MCF 10A (cell line): Measurements from ENCODE around the gene SIVA1. TPM values are rescaled to one million over a fixed set of nuclear protein-coding genes. Genes with fewer than 3 reads are reported as not detected.
A peak's percentile ranks its signal among the peaks of the same experiment; 100 is the strongest.

ENCODE experiments used
- BruUV-seq: library from RNA; stranded (reverse); fragments of 400-500 nt; replicated peaks from 2 replicates; lab custom pipeline; 2021; lab: Mats Ljungman, UMichigan
- CTCF ChIA-PET: fragments of 300-600 bp; sonication (Branson Sonifier 250); formaldehyde crosslinking; extraction: SDS; loops from one replicate; lab custom pipeline; 2021; ENCODE audit warnings: antibody characterized with exemption, inconsistent platforms; lab: Yijun Ruan, JAX
- POLR2A ChIA-PET: fragments of 300-600, 350-650 bp; sonication (Branson Sonifier 250); formaldehyde crosslinking; extraction: SDS; loops from one replicate; lab custom pipeline; 2020; ENCODE audit warnings: antibody characterized with exemption, inconsistent platforms; lab: Yijun Ruan, JAX
- DNase-seq: peaks from one replicate; pipeline ENCODE4 v3.0.0-alpha.2; 2018; ENCODE audit not compliant: unreplicated experiment
- H3K27ac Mint-ChIP-seq: one replicate; pipeline ENCODE4 v1.8.0; 2022; ENCODE audit warnings: mild to moderate bottlenecking, low read depth, mixed read lengths; ENCODE audit not compliant: unreplicated experiment
- H3K27me3 Mint-ChIP-seq: one replicate; pipeline ENCODE4 v1.8.0; 2022; ENCODE audit warnings: mixed read lengths; ENCODE audit not compliant: insufficient read depth, unreplicated experiment
- H3K36me3 Mint-ChIP-seq: one replicate; pipeline ENCODE4 v1.8.0; 2022; ENCODE audit warnings: mild to moderate bottlenecking, moderate library complexity, mixed read lengths; ENCODE audit not compliant: insufficient read depth, unreplicated experiment
- H3K4me1 Mint-ChIP-seq: one replicate; pipeline ENCODE4 v1.8.0; 2022; ENCODE audit warnings: mixed read lengths; ENCODE audit not compliant: insufficient read depth, unreplicated experiment
- H3K4me3 Mint-ChIP-seq: one replicate; pipeline ENCODE4 v1.8.0; 2022; ENCODE audit warnings: mild to moderate bottlenecking, moderate library complexity, mixed read lengths; ENCODE audit not compliant: unreplicated experiment
- H3K9me3 Mint-ChIP-seq: one replicate; pipeline ENCODE4 v1.8.0; 2022; ENCODE audit warnings: mixed read lengths; ENCODE audit not compliant: unreplicated experiment
- CTCF ChIP-seq: fragments of 200-600 bp; IDR thresholded peaks from one replicate; pipeline ENCODE4 v1.8.0; 2022; ENCODE audit warnings: antibody characterized with exemption, mild to moderate bottlenecking; ENCODE audit not compliant: unreplicated experiment
- intact Hi-C: fragments of 100-400 bp; cut with micrococcal nuclease; formaldehyde crosslinking; loops from 2 replicates; pipeline ENCODE4 v1.14.1; 2022
- total RNA-seq: library from RNA; stranded (reverse); gene quantifications from 2 replicates; pipeline ENCODE4 v1.2.3, GENCODE V29; 2022

Gene SIVA1
- total RNA-seq, 1 experiment from 2014 or later: 63.3 TPM

DNA sequence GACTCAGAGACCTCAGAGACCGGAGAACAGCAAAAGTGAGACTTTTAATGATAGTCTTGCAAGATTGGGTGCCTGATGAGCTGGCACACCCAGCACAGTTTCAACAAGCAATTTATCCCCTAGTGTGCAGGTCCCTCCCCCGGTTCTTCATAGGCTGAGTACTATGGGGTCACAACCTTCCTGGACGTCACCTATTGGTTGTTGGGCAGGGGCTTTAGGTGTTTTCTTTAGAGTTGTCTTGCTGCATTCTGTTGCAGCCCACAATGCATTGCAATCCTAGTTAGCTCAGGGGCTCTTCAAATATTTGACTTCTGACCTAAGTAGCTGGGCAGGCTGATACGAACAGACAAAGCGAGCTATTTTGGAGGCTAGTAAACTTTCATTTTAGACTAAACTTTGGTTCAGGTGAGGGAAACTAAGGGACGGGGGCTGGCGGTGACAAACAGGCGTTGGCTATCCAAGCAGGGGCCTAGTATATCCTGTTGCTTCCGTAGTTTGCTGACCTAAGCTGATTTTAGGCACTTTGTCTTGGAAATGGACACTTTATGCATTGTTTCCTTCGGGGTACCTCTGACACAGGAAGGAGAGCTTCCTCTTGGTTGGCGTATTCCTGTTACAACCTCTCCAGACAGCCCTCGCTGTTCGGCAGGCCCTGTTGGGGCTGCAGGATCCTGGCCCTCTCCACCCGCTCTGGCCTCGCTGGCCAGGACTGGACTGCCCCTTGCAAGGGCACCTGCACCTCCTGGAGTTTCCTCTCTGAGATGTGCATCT is 14.1 kb downstream of the SIVA1 start:
- Mint-ChIP-seq H3K4me1 (no peaks in the 10 kb centered on the region), H3K27ac (no peak overlapping the region), H3K9me3 (peaks cover 11% of the 10 kb centered on the region), H3K36me3 (peaks cover 21% of the 10 kb centered on the region), H3K27me3 (no peaks in the 10 kb centered on the region), H3K4me3 (no peak overlapping the region)
- DNase-seq: no peak
- CTCF ChIA-PET: interaction anchor here (0.5 to 4.7 kb wide), 9 partner anchors 15 to 596 kb away, joined by 3 to 47 read pairs (median 4); partner anchors contain the start of gene SIVA1
- BruUV-seq: no TSS peak
- intact Hi-C loops: no loop called here
- no peak for TF ChIP-seq CTCF
- POLR2A ChIA-PET: interaction anchor here (0.7 to 1.2 kb wide), 2 partner anchors 9 to 18 kb away, joined by 4 read pairs; no protein-coding TSS in a partner anchor

GRCh38 chr14:104767634-104767918 is 14.6 kb downstream of the SIVA1 start:
- H3K36me3 Mint-ChIP-seq: peaks cover 21% of the 10 kb centered on the region
- POLR2A ChIA-PET: no interaction called here
- DNase-seq: no peak
- H3K4me1 Mint-ChIP-seq: no peaks in the 10 kb centered on the region
- H3K27ac Mint-ChIP-seq: no peak overlapping the region
- no TSS peak for BruUV-seq
- peaks cover 11% of the 10 kb centered on the region for H3K9me3 Mint-ChIP-seq
- intact Hi-C loops: no loop called here
- no peak for TF ChIP-seq CTCF
- CTCF ChIA-PET: interaction anchor here (0.6 to 4.7 kb wide), 6 partner anchors 16 to 59 kb away, joined by 3 to 47 read pairs (median 12); partner anchors contain the start of gene SIVA1
- no peak overlapping the region for H3K4me3 Mint-ChIP-seq
- H3K27me3 Mint-ChIP-seq: no peaks in the 10 kb centered on the region

DNA sequence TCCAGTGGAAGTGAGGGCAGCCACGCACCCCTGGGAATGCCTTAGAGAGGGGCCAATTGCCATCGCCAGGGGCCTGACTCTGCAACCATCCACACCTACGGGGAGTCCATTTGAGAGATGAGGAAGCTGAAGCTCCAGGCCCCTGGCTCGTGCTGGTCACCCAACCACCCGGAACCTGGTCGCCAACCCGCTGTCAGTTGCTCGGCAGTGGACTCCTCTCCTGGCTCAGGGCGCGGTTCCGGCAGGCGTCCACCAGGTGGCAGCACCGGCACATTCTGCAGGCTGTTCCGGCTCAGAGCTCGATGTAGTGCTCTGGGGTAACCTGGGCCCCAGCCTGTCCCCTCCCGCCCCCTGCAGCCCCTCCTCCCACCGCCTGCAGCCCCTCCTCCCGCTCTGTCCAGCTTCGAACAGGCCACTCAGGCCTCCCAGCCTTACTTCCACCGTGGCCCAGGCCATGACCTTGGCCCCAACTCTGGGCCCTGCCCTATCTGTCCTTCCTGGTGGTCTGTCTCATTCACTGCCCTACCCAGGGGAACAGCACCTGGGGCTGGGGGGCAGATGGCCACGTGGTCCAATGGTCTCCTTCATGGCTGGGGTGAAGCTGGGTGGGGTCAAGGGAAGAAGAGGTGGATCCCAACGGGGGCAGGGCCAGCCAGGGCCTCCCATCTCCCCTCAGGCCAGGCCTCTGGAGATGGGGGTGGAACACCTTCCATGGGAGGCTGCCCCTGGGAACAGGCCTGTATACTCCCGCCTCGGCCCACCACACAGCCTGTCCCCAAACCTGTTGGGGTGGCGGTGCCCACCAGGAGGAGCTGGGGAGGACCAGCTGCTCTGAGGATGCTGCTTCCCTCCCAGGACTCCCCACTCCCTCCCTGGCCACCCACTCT is 15.7 kb downstream of the SIVA1 start:
- no TSS peak for BruUV-seq
- Mint-ChIP-seq H3K36me3 (peaks cover 21% of the 10 kb centered on the region), H3K27ac (no peak overlapping the region), H3K9me3 (peaks cover 11% of the 10 kb centered on the region), H3K4me3 (no peak overlapping the region), H3K4me1 (no peaks in the 10 kb centered on the region), H3K27me3 (no peaks in the 10 kb centered on the region)
- TF ChIP-seq CTCF: peak; percentile 96
- intact Hi-C loops: loop anchor here (1.0 kb wide), 2 partner anchors 52 to 58 kb away; no protein-coding TSS in a partner anchor
- POLR2A ChIA-PET: interaction anchor here (0.6 to 1.3 kb wide), 9 partner anchors 15 to 713 kb away, joined by 3 to 6 read pairs (median 3); partner anchors contain the start of gene SIVA1
- peak; percentile 77 for DNase-seq
- CTCF ChIA-PET: interaction anchor here (0.5 to 4.7 kb wide), 24 partner anchors 10 to 1664 kb away, joined by 3 to 47 read pairs (median 4); partner anchors contain the start of gene SIVA1
